ENCODE results near the gene LAPTM4A.

LAPTM4A gene

DNA sequence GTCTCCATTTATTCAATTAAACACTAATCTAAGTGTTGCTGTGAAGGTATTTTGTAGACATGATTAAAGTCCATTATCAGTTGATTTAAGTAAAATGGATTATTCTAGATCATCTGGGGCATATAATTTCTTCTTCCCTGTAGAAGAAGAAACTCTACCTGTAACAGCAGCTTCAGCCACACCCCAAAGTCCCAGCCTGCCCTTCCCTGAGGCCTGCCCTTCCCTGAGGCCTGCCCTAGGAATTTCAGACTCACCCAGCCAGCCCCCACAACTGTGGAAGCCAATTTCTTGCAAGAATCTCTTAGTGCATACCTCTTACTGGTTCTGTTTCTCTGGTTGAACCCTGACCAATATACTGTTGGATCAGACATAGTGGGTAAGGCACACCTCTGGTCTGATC lies 13.4 kb upstream of the LAPTM4A start:
- H2AFZ ChIP-seq (ENCODE audit: insufficient read depth, low read length, poor library complexity): no peak overlapping the region
- H4K12ac ChIP-seq (ENCODE audit: low read depth, low read length): no peak overlapping the region
- no peak overlapping the region for H3K4me3 ChIP-seq (ENCODE audit: low read depth, low read length)
- peak overlapping the region; percentile 19 for H3K14ac ChIP-seq (ENCODE audit: low read length)
- H3K79me2 ChIP-seq (ENCODE audit: control insufficient read depth, insufficient read depth, low read length, poor library complexity): peaks cover 3% of the 10 kb centered on the region
- H3K27me3 ChIP-seq (ENCODE audit: insufficient read depth, low read length): no peaks in the 10 kb centered on the region
- peaks cover 3% of the 10 kb centered on the region for H3K9me3 ChIP-seq (ENCODE audit: insufficient read depth, low read depth, low read length)
- H2BK12ac ChIP-seq (ENCODE audit: low read length): peak overlapping the region; percentile 66
- no peak overlapping the region for H4K91ac ChIP-seq (ENCODE audit: low read depth, low read length)
- H3K4ac ChIP-seq (ENCODE audit: low read depth, low read length): no peak overlapping the region
- no peak overlapping the region for H2BK5ac ChIP-seq (ENCODE audit: low read depth, low read length, poor library complexity)
- no peak overlapping the region for H4K8ac ChIP-seq (ENCODE audit: low read depth, low read length)
- no peak overlapping the region for H3K9ac ChIP-seq (ENCODE audit: low read length)
- peak overlapping the region; percentile 9 for H3K27ac ChIP-seq (ENCODE audit: low read depth, low read length)
- no peak overlapping the region for H2AK5ac ChIP-seq (ENCODE audit: low read length)
- H3K36me3 ChIP-seq (ENCODE audit: control insufficient read depth in 1 of 2, insufficient read depth in 2 of 2, low read length in 2 of 2): no peaks in the 10 kb centered on the region
- peaks cover 10 to 20% of the 10 kb centered on the region in 2 experiments for H3K4me1 ChIP-seq (ENCODE audit: control insufficient read depth in 1 of 2, insufficient read depth in 2 of 2, low read length in 2 of 2)
- H3K79me1 ChIP-seq (ENCODE audit: low read length): peaks cover 7% of the 10 kb centered on the region
- H2BK120ac ChIP-seq (ENCODE audit: insufficient read depth, low read length, poor library complexity): no peak overlapping the region
- H3K18ac ChIP-seq (ENCODE audit: low read length): no peak overlapping the region
- H3K23ac ChIP-seq (ENCODE audit: low read length): no peak overlapping the region
- peak in 1 of 2 donors; percentile 20 for DNase-seq
- H3K4me2 ChIP-seq (ENCODE audit: low read length): no peak overlapping the region

DNA sequence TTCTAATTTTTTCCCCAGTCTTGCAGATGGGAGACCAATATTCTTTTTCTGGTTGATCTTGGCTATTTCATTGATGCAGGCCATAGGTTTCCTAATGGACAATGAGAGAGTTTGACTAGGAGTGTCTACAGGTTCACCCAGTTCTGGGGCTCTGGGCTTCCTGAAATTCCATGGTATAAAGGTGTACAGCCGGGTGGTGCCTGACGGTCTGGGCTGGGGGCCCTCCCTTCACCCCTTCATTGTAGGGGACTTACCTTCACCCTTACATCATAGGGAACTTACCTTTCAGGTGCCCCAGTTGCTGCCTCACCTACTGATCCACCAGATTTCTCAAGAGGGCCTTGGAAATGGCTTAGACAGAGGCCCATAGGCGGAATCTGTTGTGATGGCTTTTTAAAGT lies 13.0 kb upstream of the LAPTM4A start:
- no peak overlapping the region for H2AK5ac ChIP-seq (ENCODE audit: low read length)
- H3K4me2 ChIP-seq (ENCODE audit: low read length): no peak overlapping the region
- no peak overlapping the region for H2AFZ ChIP-seq (ENCODE audit: insufficient read depth, low read length, poor library complexity)
- H3K4me3 ChIP-seq (ENCODE audit: low read depth, low read length): no peak overlapping the region
- peak overlapping the region; percentile 71 for H2BK120ac ChIP-seq (ENCODE audit: insufficient read depth, low read length, poor library complexity)
- H3K27me3 ChIP-seq (ENCODE audit: insufficient read depth, low read length): no peaks in the 10 kb centered on the region
- H3K9me3 ChIP-seq (ENCODE audit: insufficient read depth, low read depth, low read length): peaks cover 3% of the 10 kb centered on the region
- H3K79me1 ChIP-seq (ENCODE audit: low read length): peaks cover 7% of the 10 kb centered on the region
- H3K4ac ChIP-seq (ENCODE audit: low read depth, low read length): no peak overlapping the region
- peaks cover 3% of the 10 kb centered on the region for H3K79me2 ChIP-seq (ENCODE audit: control insufficient read depth, insufficient read depth, low read length, poor library complexity)
- peak overlapping the region; percentile 33 for H2BK5ac ChIP-seq (ENCODE audit: low read depth, low read length, poor library complexity)
- peak overlapping the region; percentile 79 for H4K8ac ChIP-seq (ENCODE audit: low read depth, low read length)
- peak overlapping the region; percentile 76 for H4K91ac ChIP-seq (ENCODE audit: low read depth, low read length)
- no CpG with 5 or more reads among the region's 3 CpGs for WGBS (ENCODE audit: extremely low coverage, insufficient coverage, insufficient read length)
- no peak overlapping the region for H3K18ac ChIP-seq (ENCODE audit: low read length)
- H3K4me1 ChIP-seq (ENCODE audit: control insufficient read depth in 1 of 2, insufficient read depth in 2 of 2, low read length in 2 of 2): peaks cover 10 to 20% of the 10 kb centered on the region in 2 experiments
- H3K36me3 ChIP-seq (ENCODE audit: control insufficient read depth in 1 of 2, insufficient read depth in 2 of 2, low read length in 2 of 2): no peaks in the 10 kb centered on the region
- H3K27ac ChIP-seq (ENCODE audit: low read depth, low read length): no peak overlapping the region
- peak overlapping the region; percentile 28 for H3K14ac ChIP-seq (ENCODE audit: low read length)
- H3K9ac ChIP-seq (ENCODE audit: low read length): no peak overlapping the region
- DNase-seq: no peak
- no peak overlapping the region for H4K12ac ChIP-seq (ENCODE audit: low read depth, low read length)
- H2BK12ac ChIP-seq (ENCODE audit: low read length): peak overlapping the region; percentile 97
- H3K23ac ChIP-seq (ENCODE audit: low read length): no peak overlapping the region

DNA sequence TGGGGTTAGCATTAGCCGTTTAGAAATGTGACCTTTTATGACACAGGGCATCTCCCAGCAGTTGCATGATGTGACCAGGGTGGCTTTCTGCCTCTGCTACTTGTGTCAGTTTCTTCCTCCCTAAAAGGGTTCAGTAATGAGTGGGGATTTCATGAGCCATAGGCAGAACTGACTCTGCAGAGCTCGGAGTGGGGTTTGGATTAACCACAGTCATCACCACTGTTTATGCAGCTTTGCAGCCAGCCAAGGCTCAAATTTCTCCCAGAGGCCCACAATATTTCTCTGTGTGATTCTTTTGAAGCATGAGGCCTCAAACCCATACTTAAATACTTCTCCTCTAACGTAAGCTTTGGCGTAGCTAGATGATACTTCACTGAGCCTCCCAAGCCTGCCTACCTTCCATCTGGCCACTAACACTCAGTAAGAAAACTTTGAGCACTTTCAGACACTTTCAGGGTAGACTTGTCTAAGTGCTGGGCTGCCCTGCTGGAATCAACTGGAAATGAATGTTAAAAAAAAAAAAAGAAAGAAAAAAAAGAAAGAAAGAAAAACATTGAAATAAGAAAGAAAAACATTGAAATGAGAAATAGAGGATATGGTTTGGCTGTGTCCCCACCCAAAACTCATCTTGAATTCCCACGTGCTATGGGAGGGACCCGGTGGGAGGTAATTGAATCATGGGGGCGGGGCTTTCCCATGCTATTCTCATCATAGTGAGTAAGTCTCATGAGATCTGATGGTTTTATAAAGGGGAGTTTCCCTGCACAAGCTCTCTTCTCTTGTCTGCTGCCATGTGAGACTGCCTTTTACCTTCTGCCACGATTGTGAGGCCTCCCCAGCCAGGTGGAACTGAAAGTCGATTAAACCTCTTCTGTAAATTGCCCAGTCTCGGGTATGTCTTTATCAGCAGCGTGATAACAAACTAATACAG lies 11.5 kb upstream of the LAPTM4A start:
- DNase-seq: no peak
- WGBS (ENCODE audit: extremely low coverage, insufficient coverage, insufficient read length): no CpG with 5 or more reads among the region's 11 CpGs

DNA sequence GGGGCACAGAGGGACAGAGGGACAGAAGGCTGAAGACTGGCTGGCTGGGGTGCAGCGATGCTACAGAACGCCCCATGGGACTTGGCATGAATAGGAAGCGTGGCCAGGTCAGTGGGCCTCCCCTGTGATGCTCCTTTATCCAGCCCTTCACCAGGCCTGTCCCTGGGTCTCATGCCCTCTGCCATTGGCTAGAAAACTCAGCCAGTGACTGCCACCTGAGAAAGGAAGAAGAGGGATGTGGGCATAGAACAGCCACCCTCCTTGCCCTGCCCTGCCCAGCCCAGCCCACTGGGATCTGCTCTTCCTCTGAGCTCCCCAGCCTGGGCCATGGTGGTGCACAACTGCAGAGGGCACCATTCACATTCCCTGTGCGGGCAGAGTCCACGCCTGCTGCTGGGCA lies 10.5 kb upstream of the LAPTM4A start:
- H4K91ac ChIP-seq (ENCODE audit: low read depth, low read length): no peak overlapping the region
- H2BK5ac ChIP-seq (ENCODE audit: low read depth, low read length, poor library complexity): no peak overlapping the region
- H2AK5ac ChIP-seq (ENCODE audit: low read length): peak overlapping the region; percentile 13
- no peak overlapping the region for H3K14ac ChIP-seq (ENCODE audit: low read length)
- H3K4ac ChIP-seq (ENCODE audit: low read depth, low read length): no peak overlapping the region
- whole genome bisulfite sequencing (ENCODE audit: extremely low coverage, insufficient coverage, insufficient read length): no CpG with 5 or more reads among the region's 5 CpGs
- no peak for DNase-seq
- H3K27me3 ChIP-seq (ENCODE audit: insufficient read depth, low read length): no peaks in the 10 kb centered on the region
- peaks cover 3% of the 10 kb centered on the region for H3K79me2 ChIP-seq (ENCODE audit: control insufficient read depth, insufficient read depth, low read length, poor library complexity)
- H3K4me2 ChIP-seq (ENCODE audit: low read length): no peak overlapping the region
- no peak overlapping the region for H2AFZ ChIP-seq (ENCODE audit: insufficient read depth, low read length, poor library complexity)
- no peak overlapping the region for H2BK120ac ChIP-seq (ENCODE audit: insufficient read depth, low read length, poor library complexity)
- peaks cover 1% of the 10 kb centered on the region for H3K9me3 ChIP-seq (ENCODE audit: insufficient read depth, low read depth, low read length)
- H3K36me3 ChIP-seq (ENCODE audit: control insufficient read depth in 1 of 2, insufficient read depth in 2 of 2, low read length in 2 of 2): no peaks in the 10 kb centered on the region
- no peak overlapping the region for H3K4me3 ChIP-seq (ENCODE audit: low read depth, low read length)
- H2BK12ac ChIP-seq (ENCODE audit: low read length): no peak overlapping the region
- no peak overlapping the region for H3K18ac ChIP-seq (ENCODE audit: low read length)
- no peak overlapping the region for H4K8ac ChIP-seq (ENCODE audit: low read depth, low read length)
- no peak overlapping the region for H3K23ac ChIP-seq (ENCODE audit: low read length)
- peaks cover 10 to 20% of the 10 kb centered on the region in 2 experiments for H3K4me1 ChIP-seq (ENCODE audit: control insufficient read depth in 1 of 2, insufficient read depth in 2 of 2, low read length in 2 of 2)
- no peak overlapping the region for H3K9ac ChIP-seq (ENCODE audit: low read length)
- no peak overlapping the region for H4K12ac ChIP-seq (ENCODE audit: low read depth, low read length)
- no peak overlapping the region for H3K27ac ChIP-seq (ENCODE audit: low read depth, low read length)
- peaks cover 5% of the 10 kb centered on the region for H3K79me1 ChIP-seq (ENCODE audit: low read length)

More for the DNA sequence above, 11.5 kb upstream of the LAPTM4A start:
- no peak overlapping the region for H3K27ac ChIP-seq (ENCODE audit: low read depth, low read length)
- H2AK5ac ChIP-seq (ENCODE audit: low read length): no peak overlapping the region
- no peak overlapping the region for H4K91ac ChIP-seq (ENCODE audit: low read depth, low read length)
- no peak overlapping the region for H3K18ac ChIP-seq (ENCODE audit: low read length)
- no peak overlapping the region for H3K23ac ChIP-seq (ENCODE audit: low read length)
- H3K14ac ChIP-seq (ENCODE audit: low read length): no peak overlapping the region
- H2BK12ac ChIP-seq (ENCODE audit: low read length): peak overlapping the region; percentile 5
- H3K4ac ChIP-seq (ENCODE audit: low read depth, low read length): no peak overlapping the region
- no peak overlapping the region for H4K12ac ChIP-seq (ENCODE audit: low read depth, low read length)
- H3K27me3 ChIP-seq (ENCODE audit: insufficient read depth, low read length): no peaks in the 10 kb centered on the region
- no peak overlapping the region for H2BK5ac ChIP-seq (ENCODE audit: low read depth, low read length, poor library complexity)
- no peak overlapping the region for H3K9ac ChIP-seq (ENCODE audit: low read length)
- H3K4me1 ChIP-seq (ENCODE audit: control insufficient read depth in 1 of 2, insufficient read depth in 2 of 2, low read length in 2 of 2): peaks cover 10 to 20% of the 10 kb centered on the region in 2 experiments
- no peaks in the 10 kb centered on the region for H3K36me3 ChIP-seq (ENCODE audit: control insufficient read depth in 1 of 2, insufficient read depth in 2 of 2, low read length in 2 of 2)
- H3K79me1 ChIP-seq (ENCODE audit: low read length): peaks cover 7% of the 10 kb centered on the region
- no peak overlapping the region for H4K8ac ChIP-seq (ENCODE audit: low read depth, low read length)
- no peak overlapping the region for H3K4me2 ChIP-seq (ENCODE audit: low read length)
- H3K79me2 ChIP-seq (ENCODE audit: control insufficient read depth, insufficient read depth, low read length, poor library complexity): peaks cover 3% of the 10 kb centered on the region
- H2AFZ ChIP-seq (ENCODE audit: insufficient read depth, low read length, poor library complexity): no peak overlapping the region
- H3K9me3 ChIP-seq (ENCODE audit: insufficient read depth, low read depth, low read length): peaks cover 3% of the 10 kb centered on the region
- H3K4me3 ChIP-seq (ENCODE audit: low read depth, low read length): no peak overlapping the region
- H2BK120ac ChIP-seq (ENCODE audit: insufficient read depth, low read length, poor library complexity): no peak overlapping the region

Measured in trophoblast cell (in vitro differentiated cells and primary cell).